ENCODE measurements around the gene BID.

DNA sequence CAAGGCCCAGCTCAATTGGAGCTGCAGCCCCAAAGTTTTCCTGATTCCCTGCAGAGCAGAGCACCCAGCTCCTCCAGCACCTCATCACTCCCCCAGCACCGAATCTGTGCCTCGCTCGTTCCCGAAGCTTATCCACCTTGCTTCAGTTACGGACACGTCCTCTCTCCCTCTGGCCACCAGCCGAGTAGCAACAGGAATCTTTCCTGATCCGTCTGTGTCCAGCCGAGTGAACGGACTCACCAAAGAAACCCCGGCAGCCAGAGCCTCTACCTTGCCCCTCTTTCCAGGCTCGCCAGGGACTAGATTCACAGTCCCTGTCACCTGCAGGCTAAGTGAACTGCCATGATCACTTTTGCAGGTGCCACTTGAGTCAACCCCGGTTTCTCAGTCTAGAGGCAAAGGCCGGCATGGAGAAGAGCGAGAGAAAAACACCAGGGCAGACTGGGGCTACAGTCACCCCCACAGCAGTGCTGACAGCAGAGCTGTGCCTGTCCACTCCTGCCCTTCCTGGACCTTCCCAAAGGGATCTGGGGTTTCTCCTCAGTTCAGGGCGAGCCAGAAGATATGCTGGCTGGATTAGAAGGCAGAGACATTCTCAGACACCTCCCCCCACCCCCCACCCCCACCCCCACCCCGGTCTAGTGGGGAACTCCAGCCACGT, 32.3 kb downstream of the BID start:
- TF ChIP-seq, protein P1, sequence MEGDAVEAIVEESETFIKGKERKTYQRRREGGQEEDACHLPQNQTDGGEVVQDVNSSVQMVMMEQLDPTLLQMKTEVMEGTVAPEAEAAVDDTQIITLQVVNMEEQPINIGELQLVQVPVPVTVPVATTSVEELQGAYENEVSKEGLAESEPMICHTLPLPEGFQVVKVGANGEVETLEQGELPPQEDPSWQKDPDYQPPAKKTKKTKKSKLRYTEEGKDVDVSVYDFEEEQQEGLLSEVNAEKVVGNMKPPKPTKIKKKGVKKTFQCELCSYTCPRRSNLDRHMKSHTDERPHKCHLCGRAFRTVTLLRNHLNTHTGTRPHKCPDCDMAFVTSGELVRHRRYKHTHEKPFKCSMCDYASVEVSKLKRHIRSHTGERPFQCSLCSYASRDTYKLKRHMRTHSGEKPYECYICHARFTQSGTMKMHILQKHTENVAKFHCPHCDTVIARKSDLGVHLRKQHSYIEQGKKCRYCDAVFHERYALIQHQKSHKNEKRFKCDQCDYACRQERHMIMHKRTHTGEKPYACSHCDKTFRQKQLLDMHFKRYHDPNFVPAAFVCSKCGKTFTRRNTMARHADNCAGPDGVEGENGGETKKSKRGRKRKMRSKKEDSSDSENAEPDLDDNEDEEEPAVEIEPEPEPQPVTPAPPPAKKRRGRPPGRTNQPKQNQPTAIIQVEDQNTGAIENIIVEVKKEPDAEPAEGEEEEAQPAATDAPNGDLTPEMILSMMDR (IDR thresholded peaks at IDR 0.05) = no peak
- TF ChIP-seq ZFX (IDR thresholded peaks at IDR 0.05; ENCODE audit: borderline replicate concordance) = no peak

Data from 22Rv1 (cell line).